OCI-M2 (cell line): Measurements from ENCODE around the gene ACSM4.
"Not testable (repeated sequence)": the region's sequence is repeated elsewhere in the genome, so short reads cannot be mapped to it uniquely, and the experiment has no call there.

Experiments
- DNase-seq: peaks from one replicate; lab custom pipeline; 2025; ENCODE audit not compliant: unreplicated experiment; lab: John Stamatoyannopoulos, UW

Gene ACSM4

DNA sequence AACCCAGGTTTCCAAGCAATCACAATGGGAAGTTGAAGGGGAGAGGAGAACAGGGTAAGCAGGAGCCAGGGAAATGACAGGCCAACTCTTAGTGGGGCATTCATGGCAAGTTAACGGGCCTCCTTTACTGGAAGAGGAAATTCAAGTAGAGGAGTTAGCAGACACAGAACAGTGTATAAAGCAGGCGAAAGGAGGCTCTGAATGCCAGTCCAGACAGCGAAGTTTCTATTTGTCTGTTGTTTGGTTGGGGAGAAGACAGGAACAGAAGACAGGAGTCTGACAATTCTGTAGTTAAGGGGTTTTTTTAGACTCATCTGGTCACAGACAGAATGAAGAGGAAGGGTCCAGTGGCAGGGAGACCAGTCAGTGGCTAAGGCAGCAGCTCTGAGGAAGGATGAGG lies at the start of gene ACSM4:
ACSM4 (plus strand) TSS at position 301 of the 400 bp plus-strand sequence. CDS start 260 bp downstream, outside the sequence.
- DNase-seq, result no peak

DNA sequence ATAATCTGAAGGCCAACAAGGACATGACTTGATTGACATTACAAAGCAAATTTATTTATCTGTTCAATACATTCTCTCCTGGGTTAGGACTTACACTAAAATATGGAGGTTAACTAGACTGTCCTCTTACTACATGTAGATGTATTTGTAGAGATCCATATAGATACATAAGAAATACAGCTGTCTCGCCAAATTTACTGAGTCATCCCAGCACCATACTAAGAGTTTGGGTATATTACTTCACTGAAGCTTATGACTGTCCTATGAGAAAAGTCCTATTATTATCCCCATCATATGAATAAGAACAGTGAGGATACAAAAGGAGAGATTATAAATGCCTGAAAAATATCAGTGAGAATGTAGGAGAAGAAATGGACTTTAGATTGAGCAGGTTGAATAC lies 44.8 kb upstream of the ACSM4 start:
- DNase-seq, result no peak

GRCh38 chr12:7264538-7264937 lies 39.3 kb upstream of the ACSM4 start:
- no peak for DNase-seq

GRCh38 chr12:7265251-7265650 lies 38.6 kb upstream of the ACSM4 start:
- no peak for DNase-seq

- no peak for DNase-seq
These were observed 34.6 kb upstream of the ACSM4 start for GRCh38 chr12:7269273-7269672.

DNA sequence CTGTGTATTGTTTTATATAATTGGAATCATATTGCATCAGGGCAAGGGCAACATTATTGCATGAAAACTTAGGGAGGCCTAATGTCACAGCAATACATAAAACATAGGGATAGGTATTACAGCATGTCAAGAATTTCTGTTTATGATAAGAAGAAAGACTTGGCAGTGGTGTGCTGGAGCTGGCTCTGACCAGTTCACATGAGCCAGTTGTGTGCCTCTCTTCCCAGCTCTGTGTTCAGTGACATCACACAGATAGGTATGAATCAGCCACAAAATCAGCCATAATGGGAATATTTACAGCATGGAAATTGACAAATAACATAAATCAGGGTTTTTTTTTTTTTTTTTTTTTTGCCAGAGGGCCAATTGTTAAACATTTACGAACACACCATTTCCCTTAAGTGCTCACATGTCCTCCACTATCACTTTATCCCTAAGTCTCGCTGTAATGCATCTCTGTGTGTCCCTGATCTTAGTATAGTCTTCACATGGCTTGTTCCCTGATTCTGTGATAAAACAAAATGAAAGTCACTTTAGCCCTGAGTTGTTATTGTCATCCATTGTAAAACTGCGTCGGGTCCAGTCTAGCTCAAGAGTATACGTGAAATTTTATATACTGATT lies 31.9 kb upstream of the ACSM4 start:
- DNase-seq, result no peak

- not testable (repeated sequence) for DNase-seq
These were observed 28.4 kb upstream of the ACSM4 start for GRCh38 chr12:7275482-7275881.

GRCh38 chr12:7282844-7283243 lies 21.0 kb upstream of the ACSM4 start:
- DNase-seq, result no peak

DNA sequence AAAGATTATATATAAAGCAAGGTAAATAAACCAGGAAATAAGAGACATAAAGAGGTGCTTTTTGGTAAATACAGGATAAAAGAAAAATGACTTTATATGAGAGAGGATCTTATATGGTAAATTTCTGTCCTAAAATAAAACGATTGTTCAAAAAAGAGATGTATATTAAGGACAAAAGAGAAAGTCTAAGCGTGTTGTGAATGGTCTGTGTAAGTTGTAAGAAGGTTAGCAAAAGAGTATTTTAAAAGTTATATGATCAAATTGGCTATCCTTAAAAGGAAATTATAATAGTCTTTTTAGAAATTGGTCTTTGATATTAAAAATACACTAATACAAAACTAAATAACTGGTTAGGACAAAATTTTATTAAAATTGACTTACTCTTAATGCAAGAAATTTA lies 14.1 kb upstream of the ACSM4 start:
- DNase-seq, result no peak

DNA sequence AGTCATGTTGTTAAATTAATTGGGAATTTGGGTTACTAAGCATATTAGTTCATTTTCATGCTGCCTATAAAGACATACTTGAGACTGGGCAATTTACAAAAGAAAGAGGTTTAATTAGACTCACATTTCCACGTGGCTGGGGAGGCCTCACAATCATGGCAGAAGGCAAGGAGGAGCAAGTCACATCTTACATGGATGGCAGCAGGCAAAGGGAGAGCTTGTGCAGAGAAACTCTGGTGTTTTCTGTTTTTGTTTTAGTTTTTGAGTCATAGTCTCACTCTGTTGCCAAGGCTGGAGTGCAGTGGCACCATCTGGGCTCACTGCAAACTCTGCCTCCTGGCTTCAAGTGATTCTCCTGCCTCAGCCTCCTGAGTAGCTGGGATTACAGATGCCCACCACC lies 13.3 kb upstream of the ACSM4 start:
- DNase-seq, result not testable (repeated sequence)

DNA sequence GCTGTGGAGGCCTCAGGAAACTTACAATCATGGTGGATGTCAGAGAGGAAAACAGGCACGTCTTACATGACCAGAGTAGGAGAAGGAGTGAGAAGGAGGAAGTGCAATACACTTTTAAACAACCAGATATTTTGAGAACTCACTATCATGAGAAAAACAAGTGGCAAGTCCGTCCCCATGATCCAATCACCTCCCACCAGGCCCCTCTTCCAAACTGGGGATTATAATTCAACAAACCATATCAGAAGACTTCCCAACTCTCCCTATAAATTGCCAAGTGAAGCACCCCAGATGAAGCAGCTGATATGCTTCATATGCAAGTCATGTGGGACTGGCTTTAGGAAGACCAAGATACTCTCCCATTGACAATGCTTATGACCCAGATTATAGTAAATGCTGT lies 11.6 kb upstream of the ACSM4 start:
- DNase-seq, result no peak

DNA sequence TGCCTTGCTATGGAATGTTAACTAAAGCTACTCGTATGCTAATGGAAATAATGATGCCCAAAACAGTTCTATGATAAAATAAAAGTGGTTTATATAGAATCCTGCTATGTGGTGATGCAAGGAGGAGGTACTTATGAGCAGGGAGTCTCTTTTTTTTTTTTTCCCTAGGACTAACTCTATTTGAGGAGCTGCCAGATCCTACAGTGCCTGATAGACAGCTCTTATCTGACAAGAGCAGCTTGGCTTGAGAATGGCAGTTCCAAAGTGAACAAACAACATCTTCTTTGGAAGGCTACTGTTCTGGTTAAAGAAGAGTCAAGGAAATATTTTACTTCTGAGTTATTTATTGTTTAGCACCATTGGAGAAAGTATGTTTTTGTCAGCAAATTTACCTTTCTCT lies 10.2 kb upstream of the ACSM4 start:
- DNase-seq, result peak; percentile 63

DNA sequence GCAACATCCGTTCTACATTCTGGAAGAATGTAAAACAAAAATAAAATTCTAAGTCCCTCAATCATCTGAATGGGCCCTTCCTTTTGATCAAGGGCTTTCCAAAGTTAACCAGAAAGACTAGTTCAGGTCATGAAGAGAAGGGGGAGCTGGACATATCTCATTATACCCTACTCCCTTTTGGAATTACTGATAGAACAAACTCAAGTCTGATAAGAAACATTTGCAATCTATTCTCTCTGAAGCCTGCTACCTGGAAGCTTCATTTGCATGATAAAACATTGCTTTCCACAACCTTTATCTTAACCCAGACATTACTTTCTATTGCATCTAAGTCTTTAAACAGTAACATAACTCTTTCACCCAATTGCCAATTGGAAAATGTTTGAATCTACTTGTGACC lies 8.3 kb upstream of the ACSM4 start:
- DNase-seq, result no peak

DNA sequence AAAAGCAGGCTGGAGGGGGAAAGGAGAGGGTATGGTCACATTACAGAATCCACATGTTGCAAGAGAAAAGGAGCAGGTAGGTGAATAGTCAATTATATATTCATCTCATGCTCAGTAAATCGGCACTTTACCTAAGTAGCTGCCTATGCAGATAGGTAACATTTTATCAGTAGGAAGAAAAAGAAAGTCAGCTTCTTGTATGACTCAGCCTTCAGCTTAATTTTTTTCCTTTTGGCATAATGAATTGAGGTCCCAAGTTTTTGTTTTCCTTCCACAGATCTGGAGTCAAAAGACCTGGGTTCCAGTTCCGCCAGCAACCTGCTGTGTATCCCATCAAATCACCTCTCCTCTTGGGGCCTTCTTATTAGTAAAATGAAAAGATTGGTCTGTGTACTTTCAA lies 6.0 kb upstream of the ACSM4 start:
- DNase-seq, result no peak

DNA sequence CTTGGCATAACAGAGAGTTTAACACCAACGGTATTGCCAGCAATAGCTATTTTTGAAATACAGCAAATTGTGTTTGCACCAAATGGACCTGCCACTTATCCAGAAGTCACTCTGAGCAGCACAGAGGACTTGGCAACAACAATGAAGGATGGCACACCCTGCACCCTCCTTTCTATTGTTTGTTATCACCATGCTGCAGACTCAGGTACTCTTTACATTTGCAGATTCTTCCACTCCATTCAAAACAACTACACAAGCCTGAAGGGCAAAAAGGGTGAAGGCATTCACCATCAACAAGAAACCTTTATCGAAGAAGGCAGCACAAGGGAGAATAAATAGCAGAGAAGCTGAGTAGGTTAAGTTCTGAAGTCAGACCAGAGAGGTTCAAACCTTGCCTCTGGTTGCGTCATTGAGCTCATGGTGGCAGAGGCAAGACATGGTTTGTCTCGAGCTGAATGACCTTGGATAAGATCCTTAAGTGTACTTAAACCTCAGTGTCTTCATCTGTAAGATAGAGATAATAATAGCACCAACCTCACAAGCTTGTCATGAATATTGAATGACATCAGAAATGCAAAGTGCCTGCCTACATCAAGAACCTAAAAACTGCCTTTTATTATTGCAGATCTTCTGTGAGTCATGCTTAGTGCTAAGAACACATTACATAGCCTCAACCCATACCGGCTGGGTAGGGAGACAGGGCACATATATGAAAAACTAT lies 1.4 kb upstream of the ACSM4 start:
- no peak for DNase-seq

DNA sequence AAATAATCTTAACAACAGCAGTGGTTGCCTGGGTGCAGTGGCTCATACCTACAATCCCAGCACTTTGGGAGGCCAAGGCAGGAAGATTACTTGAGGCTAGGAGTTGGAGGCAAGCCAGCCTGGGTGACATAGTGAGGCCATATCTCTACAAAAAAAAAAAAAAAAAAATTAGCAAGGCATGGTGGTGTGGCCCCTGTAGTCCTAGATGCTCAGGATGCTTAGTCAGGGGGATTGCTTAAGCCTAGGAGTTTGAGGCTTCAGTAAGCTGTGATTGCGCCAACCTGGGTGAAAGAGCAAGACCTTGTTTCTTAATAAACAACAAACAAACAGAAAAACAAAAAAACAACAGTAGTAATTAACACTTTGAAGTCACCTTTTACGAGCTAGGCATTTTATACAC lies 642 bp upstream of the ACSM4 start:
- no peak for DNase-seq

DNA sequence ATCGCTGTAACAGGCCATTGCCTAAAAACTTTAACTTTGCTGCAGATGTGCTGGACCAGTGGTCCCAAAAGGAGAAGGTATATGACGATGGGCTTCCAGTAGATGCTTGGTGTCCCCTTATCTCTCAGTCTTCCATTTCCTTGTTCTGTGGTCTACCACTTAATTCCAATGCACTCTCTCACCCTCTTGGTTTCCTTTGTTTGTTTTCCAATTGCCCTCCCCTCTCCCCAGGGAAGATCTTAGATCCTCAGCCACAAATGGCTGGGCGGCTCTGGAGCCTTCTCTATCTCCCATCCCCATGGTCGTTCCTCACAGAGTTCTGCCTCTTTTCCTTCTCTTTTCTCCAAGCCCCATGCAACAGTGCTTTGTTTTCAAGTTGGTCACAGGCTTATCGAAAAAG lies 584 bp downstream of the ACSM4 start:
- DNase-seq, result no peak

DNA sequence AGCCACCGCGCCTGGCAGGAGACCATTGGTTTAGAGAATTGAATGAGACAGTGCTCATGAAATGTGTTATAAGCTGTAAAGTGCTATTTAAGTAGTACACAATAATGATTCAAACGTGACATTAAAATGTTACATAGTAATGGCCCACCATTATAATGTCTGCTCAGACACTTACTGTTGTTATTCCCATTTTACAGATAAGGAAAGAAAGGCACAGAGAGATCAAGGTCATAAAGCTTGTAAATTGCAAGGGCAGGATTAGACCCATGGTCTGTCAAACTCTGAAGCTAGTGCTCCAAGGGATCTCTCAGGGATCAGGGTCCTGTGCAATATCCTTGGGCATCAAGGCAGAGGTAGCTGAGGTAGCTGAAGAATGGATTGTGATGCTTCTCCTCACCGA lies 6.2 kb downstream of the ACSM4 start:
- DNase-seq, result no peak

DNA sequence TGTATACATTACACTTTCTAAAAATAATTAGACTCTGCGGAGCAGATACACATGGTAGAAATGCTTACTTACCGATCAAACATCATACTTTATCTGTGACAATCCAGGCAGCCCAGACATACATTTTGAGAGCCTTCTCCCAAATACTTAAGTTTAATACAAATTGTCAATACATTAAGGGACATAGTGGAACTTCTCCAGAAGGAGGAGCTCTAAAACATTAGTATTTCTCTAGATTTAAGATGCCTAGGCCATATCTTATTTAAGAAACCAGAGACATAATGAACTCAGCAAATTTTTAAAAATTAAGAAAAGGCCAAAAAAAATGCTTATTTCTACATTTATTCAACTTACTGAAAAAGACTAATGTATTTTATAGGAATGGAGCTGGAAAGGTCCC lies 16.1 kb downstream of the ACSM4 start:
- no peak for DNase-seq

DNA sequence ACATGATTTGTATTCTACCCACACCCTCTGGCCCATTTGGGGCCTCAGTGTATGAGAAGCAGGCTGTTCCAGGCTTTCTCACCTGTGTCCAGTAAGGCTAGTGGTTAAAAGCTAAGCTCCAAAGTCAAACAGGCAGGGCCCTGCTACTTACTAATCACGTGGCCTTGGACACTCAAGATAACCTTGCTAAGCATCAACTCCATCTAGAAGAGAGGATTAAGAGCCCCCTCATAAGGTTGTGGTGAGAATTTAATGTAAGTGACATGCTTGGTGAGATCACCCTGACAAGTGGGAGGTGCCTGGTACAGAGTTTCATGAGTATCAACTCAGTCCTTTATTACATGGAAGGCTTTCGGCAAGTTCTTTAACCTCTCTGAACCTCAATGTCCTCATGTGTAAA lies 17.8 kb downstream of the ACSM4 start:
- DNase-seq, result no peak

GRCh38 chr12:7322599-7322998 lies 18.7 kb downstream of the ACSM4 start:
- no peak for DNase-seq

- DNase-seq, result no peak
These were observed 20.3 kb downstream of the ACSM4 start for GRCh38 chr12:7324176-7324575.

DNA sequence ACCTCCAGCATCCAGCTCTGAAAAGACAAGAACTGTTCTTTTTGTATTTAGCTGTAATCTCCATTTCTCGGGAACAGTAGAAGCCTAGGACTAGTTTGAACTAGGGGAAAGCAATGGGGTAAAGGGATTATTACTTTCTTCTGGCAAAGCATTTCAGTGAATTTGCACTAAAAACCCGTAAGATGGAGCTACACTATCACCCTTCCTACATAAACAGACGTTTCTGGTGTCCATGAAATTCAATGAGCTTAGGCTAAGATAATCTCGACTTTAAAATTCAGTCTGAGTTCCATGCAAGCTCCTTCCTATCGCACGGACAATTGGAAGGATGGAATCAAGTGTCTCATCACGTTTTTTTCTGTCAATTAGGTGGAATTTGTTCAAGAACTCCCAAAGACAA lies 24.0 kb downstream of the ACSM4 start:
- no peak for DNase-seq
